SK-N-SH (cell line): ENCODE results near the gene PPP3CA.

ENCODE experiments used
- CHD2 ChIP-seq: fragments of 150-350 bp; IDR thresholded peaks from 2 replicates; pipeline ENCODE4 v1.6.1; 2018; ENCODE audit warnings: low read length; ENCODE audit not compliant: partially characterized antibody
- CTCF ChIP-seq: fragments of 200-600 bp; sonication (generic); IDR thresholded peaks from 2 replicates; pipeline ENCODE4 v1.6.1; 2017; ENCODE audit warnings: antibody characterized with exemption, mild to moderate bottlenecking, moderate library complexity
- ELF1 ChIP-seq: IDR thresholded peaks from 2 replicates; pipeline ENCODE4 v1.4.0; 2012
- EP300 ChIP-seq, 2 experiments: IDR thresholded peaks; 2 replicates each; pipeline versions ENCODE4 v1.4.0 to v1.6.1; 2012; ENCODE audit warnings: borderline replicate concordance in 1 of 2, low read depth in 1 of 2, low read length in 1 of 2
- EZH2phosphoT487 ChIP-seq: fragments of 200-600 bp; sonication (generic); IDR thresholded peaks from 2 replicates; pipeline ENCODE4 v1.6.1; 2017; ENCODE audit warnings: low read depth, mixed run types, mild to moderate bottlenecking, antibody characterized with exemption, moderate library complexity, borderline replicate concordance
- GABPA ChIP-seq: IDR thresholded peaks from 2 replicates; pipeline ENCODE4 v1.4.0; 2012; ENCODE audit warnings: low read depth, mild to moderate bottlenecking
- MAX ChIP-seq: IDR thresholded peaks from 2 replicates; pipeline ENCODE4 v1.4.0; 2012; ENCODE audit warnings: low read depth
- POLR2AphosphoS5 ChIP-seq: IDR thresholded peaks from 2 replicates; pipeline ENCODE4 v1.6.1; 2012; ENCODE audit warnings: low read depth, low read length
- TAF1 ChIP-seq: IDR thresholded peaks from 2 replicates; pipeline ENCODE4 v1.6.1; 2012; ENCODE audit warnings: low read depth, mild to moderate bottlenecking, low read length, moderate library complexity, borderline replicate concordance
- USF1 ChIP-seq: IDR thresholded peaks from 2 replicates; pipeline ENCODE4 v1.4.0; 2012; ENCODE audit warnings: low read depth, borderline replicate concordance
- USF2 ChIP-seq: fragments of 150-350 bp; IDR thresholded peaks from 2 replicates; pipeline ENCODE4 v1.6.1; 2017; ENCODE audit warnings: antibody characterized with exemption, low read length, low read depth, borderline replicate concordance

- no peak for TF ChIP-seq GABPA
- no peak for TF ChIP-seq MAX
- no peak for TF ChIP-seq TAF1
- TF ChIP-seq USF1 = no peak
- TF ChIP-seq CHD2 = no peak
- no peak for TF ChIP-seq EZH2phosphoT487
- TF ChIP-seq POLR2AphosphoS5 = no peak
- TF ChIP-seq USF2 = no peak
- no peak for TF ChIP-seq CTCF
- no peak for TF ChIP-seq ELF1
- no peak for TF ChIP-seq EP300 (IDR thresholded peaks at IDR 0.05; ENCODE audit: borderline replicate concordance in 1 of 2, low read depth in 1 of 2, low read length in 1 of 2)
Observed at GRCh38 chr4:101299021-101299420, 48.3 kb downstream of the PPP3CA start.
